Heart right ventricle (tissue), 16 donors: ENCODE results near the gene YPEL2. TPM values are rescaled to one million over a fixed set of nuclear protein-coding genes. Genes with fewer than 3 reads are reported as not detected.
"Not testable (repeated sequence)": the region's sequence is repeated elsewhere in the genome, so short reads cannot be mapped to it uniquely, and the experiment has no call there.

Experiments
- ATAC-seq, 8 donors: fragments of 200-7000 bp; cut with Tn5 transposase; one replicate each; pipeline ENCODE4 v1.9.1; 2020; ENCODE audit warnings: mild to moderate bottlenecking in 8 of 8, moderate library complexity in 8 of 8, moderate number of reproducible peaks in 1 of 8
- DNase-seq, 2 donors: peaks; one replicate each; pipeline ENCODE4 v3.0.0-alpha.2; 2020
- H3K27ac ChIP-seq, 10 donors: fragments of 200-600 bp; sonication (generic) in 2 of 10; one replicate each; pipeline versions ENCODE4 v1.5.0 to v1.8.0; 2020 to 2022; ENCODE audit warnings: mild to moderate bottlenecking in 3 of 10
- H3K27me3 ChIP-seq, 7 donors: fragments of 200-600 bp; one replicate each; pipeline ENCODE4 v1.8.0; 2021 to 2022; ENCODE audit warnings: mild to moderate bottlenecking in 2 of 7
- H3K36me3 ChIP-seq, 9 donors: fragments of 200-600 bp; sonication (generic) in 1 of 9; one replicate each; pipeline versions ENCODE4 v1.5.0 to v1.8.0; 2020 to 2022; ENCODE audit warnings: mild to moderate bottlenecking in 2 of 9
- H3K4me1 ChIP-seq, 9 donors: fragments of 200-600 bp; sonication (generic) in 1 of 9; one replicate each; pipeline versions ENCODE4 v1.5.0 to v1.8.0; 2020 to 2022; ENCODE audit warnings: mild to moderate bottlenecking in 4 of 9
- H3K4me3 ChIP-seq, 10 donors: fragments of 200-600 bp; sonication (generic) in 2 of 10; one replicate each; pipeline versions ENCODE4 v1.5.0 to v1.8.0; 2020 to 2022; ENCODE audit warnings: mild to moderate bottlenecking in 7 of 10, moderate library complexity in 2 of 10
- H3K9me3 ChIP-seq, 11 donors: fragments of 200-600 bp in 10 of 11; sonication (generic) in 2 of 11; one replicate each; pipeline versions ENCODE4 v1.5.0 to v1.8.0; 2013 to 2022; ENCODE audit warnings: mild to moderate bottlenecking in 2 of 11, control low read depth in 1 of 11, moderate library complexity in 1 of 11
- CTCF ChIP-seq, 9 donors: fragments of 200-600 bp; sonication (generic) in 2 of 9; IDR thresholded peaks; one replicate each; pipeline versions ENCODE4 v1.5.0 to v1.8.0; 2021 to 2022; ENCODE audit warnings: antibody characterized with exemption in 9 of 9, mild to moderate bottlenecking in 5 of 9, moderate library complexity in 1 of 9
- WGBS, 2 donors: extraction: QIAGEN DNeasy Blood & Tissue Kit; methylation state at CpG; one replicate each; pipeline ENCODE4 v1.1.7; 2013; ENCODE audit warnings: inconsistent platforms in 1 of 2; 5-methylcytosine and 5-hydroxymethylcytosine counted together
- intact Hi-C, 10 donors: fragments of 100-400 bp; cut with DNase I; formaldehyde crosslinking; loops; one replicate each; pipeline versions ENCODE4 v1.11.1 to v1.14.2; 2022
- polyA plus RNA-seq, 2 donors: library from polyadenylated mRNA; stranded (reverse); fragments of 200-250 nt; gene quantifications; one replicate each; pipeline ENCODE4 v1.2.3, GENCODE V29; 2013
- total RNA-seq, 10 donors: library from RNA; stranded (reverse); fragmentation: NEBNext Ultra II Directional in 3 of 10; extraction: Animal tissue kit (Norgen Biotek cat#: 25700) in 3 of 10; gene quantifications; one replicate each; pipeline versions ENCODE4 v1.2.1 to v1.2.4, GENCODE V29; 2021 to 2023
- donor health status: Arrhythmogenic right ventricular cardiomyopathy.
- donor health status: ischemic (EF 13 %, LVEDD 7.1; RV severe dilation, severe dysfunction).
- donor health status: healthy with polysubstance abuse.
- donor health status: DM: no; HTN: yes; CAD: no.
- donor health status: DM: no; HTN: no; CAD: no.
- donor health status: ischemic (EF 25% LVEDD 6.9; RV normal size, moderate dysfunction).
- donor health status: ischemic (EF 25% LVEDD 5.7; RV mildly dilated, moderate dysfunction).
- donor health status: healthy.
- donor health status: DM: yes; HTN: yes; CAD: no.
- donor health status: Ischemic cardiomyopathy.
- donor health status: ischemic (EF 35%, LVEDD 5.7; RV mildly dilated, moderate dysfunction).
- donor health status: nonischemic (EF 11% LVEDD 7.7; RV severe dilation, severe dysfunction).
- donor health status: DM: yes; HTN: yes; CAD: no.
- donor health status: PGD.
- donor health status: ischemic (EF 29% LVEDD 5.4; RV normal size, mild dysfunction).
- donor health status: nonischemic (EF 23%, LVEDD 6.1; RV moderate dilation, normal function).

The YPEL2 gene
- total and polyA plus RNA-seq, 12 donors: 5.0 to 57.1 (median 36.5) TPM

- peak in 1 of 2 donors; percentile 37 for DNase-seq
- Histone ChIP-seq H3K36me3 (peaks cover 0 to 46% (median 16%) of the 10 kb centered on the region in 9 donors), H3K9me3 (peaks cover 0 to 11% (median 0%) of the 10 kb centered on the region in 11 donors), H3K27me3 (no peaks in the 10 kb centered on the region), H3K27ac (peak overlapping the region in 9 of 10 donors; percentile 39 to 74 (median 66)), H3K4me1 (peaks cover 6 to 42% (median 19%) of the 10 kb centered on the region in 9 donors), H3K4me3 (no peak overlapping the region)
- intact Hi-C loops: no loop called here
- peak; percentile 43 to 90 (median 77) for ATAC-seq
- 44 to 46% methylated on average over 7 of the region's 7 CpGs for WGBS, 2 donors
- TF ChIP-seq CTCF (IDR thresholded peaks at IDR 0.05): no peak
These were observed 75.4 kb downstream of the YPEL2 start for GRCh38 chr17:59406808-59407381.

- 85 to 87% methylated on average over 3 of the region's 3 CpGs for WGBS, 2 donors
- Histone ChIP-seq H3K4me3 (no peak overlapping the region), H3K4me1 (peaks cover 6 to 41% (median 26%) of the 10 kb centered on the region in 9 donors), H3K27me3 (no peaks in the 10 kb centered on the region), H3K27ac (peak overlapping the region in 1 of 10 donors; percentile 0), H3K9me3 (peaks cover 0 to 11% (median 0%) of the 10 kb centered on the region in 11 donors), H3K36me3 (peaks cover 0 to 22% (median 0%) of the 10 kb centered on the region in 9 donors)
- ATAC-seq (no peak), DNase-seq (no peak)
- intact Hi-C loops: no loop called here
- no peak for TF ChIP-seq CTCF (IDR thresholded peaks at IDR 0.05)
These were observed 78.0 kb downstream of the YPEL2 start for GRCh38 chr17:59409336-59410048.

GRCh38 chr17:59410049-59410437, 78.6 kb downstream of the YPEL2 start:
- H3K27me3 ChIP-seq: no peaks in the 10 kb centered on the region
- WGBS, 2 donors: 97 to 98% methylated on average over 4 of the region's 4 CpGs
- peaks cover 6 to 41% (median 27%) of the 10 kb centered on the region in 9 donors for H3K4me1 ChIP-seq
- no peak overlapping the region for H3K4me3 ChIP-seq
- DNase-seq (no peak), ATAC-seq (no peak)
- H3K36me3 ChIP-seq: peaks cover 0 to 16% (median 0%) of the 10 kb centered on the region in 9 donors
- intact Hi-C loops: no loop called here
- peaks cover 0 to 11% (median 0%) of the 10 kb centered on the region in 11 donors for H3K9me3 ChIP-seq
- H3K27ac ChIP-seq: no peak overlapping the region
- TF ChIP-seq CTCF (IDR thresholded peaks at IDR 0.05): no peak

- 90 to 92% methylated on average over 5 of the region's 5 CpGs for WGBS, 2 donors
- H3K4me3 ChIP-seq, intact Hi-C loops, DNase-seq, H3K27me3 ChIP-seq, ATAC-seq, H3K36me3 ChIP-seq: not testable (repeated sequence)
- Histone ChIP-seq H3K9me3 (peaks cover 0 to 11% (median 0%) of the 10 kb centered on the region in 11 donors), H3K27ac (peak overlapping the region in 1 of 10 donors; percentile 54), H3K4me1 (peaks cover 0 to 33% (median 25%) of the 10 kb centered on the region in 9 donors)
These were observed 81.0 kb downstream of the YPEL2 start for GRCh38 chr17:59412431-59412830.
